ENCODE results near the gene KCNA3.

Gene KCNA3

GRCh38 chr1:110675060-110675791 lies 486 bp upstream of the KCNA3 start:
- no peak for TF ChIP-seq CTCF (IDR thresholded peaks at IDR 0.05; ENCODE audit: borderline replicate concordance, control extremely low read depth, extremely low read depth, insufficient read depth, missing control alignments)
- no peak for DNase-seq (ENCODE audit: low spot score)
- in situ Hi-C loops (cut with MboI; ENCODE audit: low sequenced_read_pairs, unreplicated experiment): no loop called here

- DNase-seq (ENCODE audit: low spot score): peak; percentile 4
- TF ChIP-seq CTCF (IDR thresholded peaks at IDR 0.05; ENCODE audit: borderline replicate concordance, control extremely low read depth, extremely low read depth, insufficient read depth, missing control alignments): no peak
- in situ Hi-C loops (cut with MboI; ENCODE audit: low sequenced_read_pairs, unreplicated experiment): no loop called here
These were observed 869 bp downstream of the KCNA3 start for GRCh38 chr1:110673805-110674336.

- in situ Hi-C loops (cut with MboI; ENCODE audit: low sequenced_read_pairs, unreplicated experiment): no loop called here
- TF ChIP-seq CTCF (IDR thresholded peaks at IDR 0.05; ENCODE audit: borderline replicate concordance, control extremely low read depth, extremely low read depth, insufficient read depth, missing control alignments): no peak
- DNase-seq (ENCODE audit: low spot score): no peak
These were observed 1.5 kb downstream of the KCNA3 start for GRCh38 chr1:110673197-110673701.

- TF ChIP-seq CTCF (IDR thresholded peaks at IDR 0.05; ENCODE audit: borderline replicate concordance, control extremely low read depth, extremely low read depth, insufficient read depth, missing control alignments): no peak
- in situ Hi-C loops (cut with MboI; ENCODE audit: low sequenced_read_pairs, unreplicated experiment): no loop called here
- peak; percentile 54 for DNase-seq (ENCODE audit: low spot score)
These were observed 2.0 kb downstream of the KCNA3 start for GRCh38 chr1:110672753-110673108.

- TF ChIP-seq CTCF (IDR thresholded peaks at IDR 0.05; ENCODE audit: borderline replicate concordance, control extremely low read depth, extremely low read depth, insufficient read depth, missing control alignments): no peak
- in situ Hi-C loops (cut with MboI; ENCODE audit: low sequenced_read_pairs, unreplicated experiment): no loop called here
- DNase-seq (ENCODE audit: low spot score): peak; percentile 20
These were observed 2.6 kb downstream of the KCNA3 start for GRCh38 chr1:110672001-110672752.

- in situ Hi-C loops (cut with MboI; ENCODE audit: low sequenced_read_pairs, unreplicated experiment): no loop called here
- no peak for TF ChIP-seq CTCF (IDR thresholded peaks at IDR 0.05; ENCODE audit: borderline replicate concordance, control extremely low read depth, extremely low read depth, insufficient read depth, missing control alignments)
- DNase-seq (ENCODE audit: low spot score): no peak
These were observed 3.4 kb downstream of the KCNA3 start for GRCh38 chr1:110671361-110671760.

Data from GM13976 (cell line).